ENCODE data around the gene NRSN2.
"Not testable (repeated sequence)": the region's sequence is repeated elsewhere in the genome, so short reads cannot be mapped to it uniquely, and the experiment has no call there.

GRCh38 chr20:393296-393695 lies 46.4 kb downstream of the NRSN2 start:
- not testable (repeated sequence) for TF ChIP-seq TARDBP (IDR thresholded peaks at IDR 0.05); FOXK2 (IDR thresholded peaks at IDR 0.05); ARNT (IDR thresholded peaks at IDR 0.05); BHLHE40 (IDR thresholded peaks at IDR 0.05; ENCODE audit: borderline replicate concordance); FOXA1 (IDR thresholded peaks at IDR 0.05); SP1 (IDR thresholded peaks at IDR 0.05); CTBP1 (IDR thresholded peaks at IDR 0.05; ENCODE audit: borderline replicate concordance); LEF1 (IDR thresholded peaks at IDR 0.05; ENCODE audit: borderline replicate concordance); FOXM1 (IDR thresholded peaks at IDR 0.05; ENCODE audit: borderline replicate concordance); PKNOX1 (IDR thresholded peaks at IDR 0.05); HDGF (IDR thresholded peaks at IDR 0.05; ENCODE audit: borderline replicate concordance); ELF4 (IDR thresholded peaks at IDR 0.05); SUZ12 (IDR thresholded peaks at IDR 0.05); NFRKB (IDR thresholded peaks at IDR 0.05)

All from HEK293T (cell line).